ENCODE results near the gene ASIC1.

The ASIC1 gene

GRCh38 chr12:50057000-50057841 lies at the start of gene ASIC1:
Gene ASIC1, plus strand, starts transcription at chr12:50057596. Its CDS starts 1,171 bp downstream, at chr12:50058767.
- Mint-ChIP-seq H3K36me3 (ENCODE audit: low read depth) (no peaks in the 10 kb centered on the region), H3K27me3 (ENCODE audit: low read depth) (peaks cover 24% of the 10 kb centered on the region), H3K4me3 (peak within 1 kb of the TSS; percentile 87), H3K27ac (peak within 1 kb of the TSS; percentile 56), H3K4me1 (ENCODE audit: low read depth) (peaks cover 38% of the 10 kb centered on the region), H3K9me3 (no peaks in the 10 kb centered on the region)
- DNase-seq (ENCODE audit: low spot score): peak; percentile 58

DNA sequence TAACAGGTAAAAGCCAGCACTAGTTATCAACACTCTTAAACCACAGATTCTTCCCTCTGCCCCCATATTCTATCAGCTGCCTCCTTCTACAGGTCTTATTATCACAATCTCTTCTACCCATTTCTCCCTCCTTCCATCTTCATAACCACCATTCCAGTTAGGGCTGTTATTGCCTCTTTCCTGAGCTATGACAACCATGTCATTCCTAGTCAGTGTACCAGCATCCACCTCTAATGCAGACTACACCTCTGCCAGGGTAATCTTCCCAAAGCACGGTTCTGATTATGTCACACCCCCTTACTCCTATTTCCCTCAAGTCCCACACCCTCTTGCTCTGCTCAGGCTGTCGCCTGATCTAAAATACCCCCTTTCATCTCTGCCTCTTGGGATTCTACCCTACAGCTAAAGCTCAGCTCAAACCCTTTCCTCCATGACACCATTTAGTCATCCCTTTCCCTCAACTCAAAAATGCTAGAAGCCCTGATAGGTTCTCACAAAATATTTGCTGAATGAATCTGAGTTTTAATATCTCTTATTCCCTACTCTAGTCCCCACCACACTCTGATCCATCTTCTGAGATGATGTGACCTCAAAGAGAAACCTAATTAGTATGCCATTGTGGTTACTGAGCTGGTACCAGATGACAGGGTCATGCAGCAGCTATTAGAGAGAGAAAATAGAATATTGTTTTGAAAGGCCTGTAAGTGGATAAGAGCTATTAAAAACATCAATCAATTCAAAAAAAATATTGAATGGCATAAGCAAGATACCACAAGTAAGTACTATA lies 43.8 kb upstream of the ASIC1 start:
- H3K27me3 Mint-ChIP-seq (ENCODE audit: low read depth): no peaks in the 10 kb centered on the region
- peaks cover 23% of the 10 kb centered on the region for H3K4me1 Mint-ChIP-seq (ENCODE audit: low read depth)
- peak overlapping the region; percentile 3 for H3K27ac Mint-ChIP-seq

GRCh38 chr12:50014342-50014741 lies 43.1 kb upstream of the ASIC1 start:
- H3K36me3 Mint-ChIP-seq (ENCODE audit: low read depth): peaks cover 39% of the 10 kb centered on the region
- no peak overlapping the region for H3K4me3 Mint-ChIP-seq
- H3K27me3 Mint-ChIP-seq (ENCODE audit: low read depth): no peaks in the 10 kb centered on the region
- DNase-seq (ENCODE audit: low spot score): no peak
- H3K27ac Mint-ChIP-seq: peak overlapping the region; percentile 0
- H3K4me1 Mint-ChIP-seq (ENCODE audit: low read depth): peaks cover 29% of the 10 kb centered on the region
- no peaks in the 10 kb centered on the region for H3K9me3 Mint-ChIP-seq

More for the DNA sequence above, 43.8 kb upstream of the ASIC1 start:
- Mint-ChIP-seq H3K4me3 (no peak overlapping the region), H3K9me3 (no peaks in the 10 kb centered on the region), H3K36me3 (ENCODE audit: low read depth) (peaks cover 37% of the 10 kb centered on the region)
- no peak for DNase-seq (ENCODE audit: low spot score)

- Mint-ChIP-seq H3K9me3 (no peaks in the 10 kb centered on the region), H3K4me3 (no peak overlapping the region), H3K4me1 (ENCODE audit: low read depth) (peaks cover 33% of the 10 kb centered on the region), H3K36me3 (ENCODE audit: low read depth) (peaks cover 35% of the 10 kb centered on the region), H3K27me3 (ENCODE audit: low read depth) (no peaks in the 10 kb centered on the region), H3K27ac (no peak overlapping the region)
- no peak for DNase-seq (ENCODE audit: low spot score)
Measured at GRCh38 chr12:50016501-50017475, 40.6 kb upstream of the ASIC1 start.

DNA sequence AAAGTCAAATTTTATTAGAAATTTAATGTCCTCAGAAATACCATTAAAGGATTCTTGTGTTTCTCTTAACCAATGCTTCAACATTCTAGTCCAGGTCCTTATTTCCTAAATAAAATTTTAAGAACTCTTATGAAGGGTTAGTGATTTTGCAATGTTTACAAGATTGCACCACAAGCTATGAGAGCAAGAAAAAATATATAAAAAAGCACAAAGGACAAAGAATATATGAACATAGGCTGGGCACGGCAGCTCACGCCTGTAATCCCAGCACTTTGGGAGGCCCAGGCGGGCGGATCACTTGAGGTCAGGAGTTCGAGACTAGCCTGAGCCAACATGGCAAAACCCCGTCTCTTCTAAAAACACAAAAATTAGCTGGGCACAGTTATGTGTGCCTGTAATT lies 39.8 kb upstream of the ASIC1 start:
- Mint-ChIP-seq H3K36me3 (ENCODE audit: low read depth) (peaks cover 37% of the 10 kb centered on the region), H3K9me3 (no peaks in the 10 kb centered on the region), H3K27ac (no peak overlapping the region), H3K4me1 (ENCODE audit: low read depth) (peaks cover 35% of the 10 kb centered on the region), H3K27me3 (ENCODE audit: low read depth) (no peaks in the 10 kb centered on the region), H3K4me3 (no peak overlapping the region)
- DNase-seq (ENCODE audit: low spot score): no peak

DNA sequence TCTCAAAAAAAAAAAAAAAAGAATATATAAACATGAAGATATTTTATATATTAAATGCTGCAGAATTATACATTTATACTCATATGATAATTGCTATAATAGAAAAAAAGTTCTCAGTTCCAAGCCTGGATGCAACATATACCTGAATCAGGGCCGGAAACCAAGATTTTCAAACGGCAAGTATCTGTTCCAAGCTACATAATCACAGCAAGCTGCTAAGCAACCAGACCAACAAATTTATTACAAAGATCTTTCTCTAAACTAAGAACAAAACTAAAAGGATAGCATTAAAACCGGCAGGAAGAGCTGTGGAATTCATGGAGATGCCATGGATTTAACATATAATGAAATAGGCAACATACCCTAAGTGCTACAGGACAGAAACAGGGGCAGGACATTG lies 39.2 kb upstream of the ASIC1 start:
- no peak for DNase-seq (ENCODE audit: low spot score)
- Mint-ChIP-seq H3K27me3 (ENCODE audit: low read depth) (no peaks in the 10 kb centered on the region), H3K9me3 (no peaks in the 10 kb centered on the region), H3K27ac (peak overlapping the region; percentile 16), H3K4me3 (no peak overlapping the region), H3K36me3 (ENCODE audit: low read depth) (peaks cover 42% of the 10 kb centered on the region), H3K4me1 (ENCODE audit: low read depth) (peaks cover 40% of the 10 kb centered on the region)

DNA sequence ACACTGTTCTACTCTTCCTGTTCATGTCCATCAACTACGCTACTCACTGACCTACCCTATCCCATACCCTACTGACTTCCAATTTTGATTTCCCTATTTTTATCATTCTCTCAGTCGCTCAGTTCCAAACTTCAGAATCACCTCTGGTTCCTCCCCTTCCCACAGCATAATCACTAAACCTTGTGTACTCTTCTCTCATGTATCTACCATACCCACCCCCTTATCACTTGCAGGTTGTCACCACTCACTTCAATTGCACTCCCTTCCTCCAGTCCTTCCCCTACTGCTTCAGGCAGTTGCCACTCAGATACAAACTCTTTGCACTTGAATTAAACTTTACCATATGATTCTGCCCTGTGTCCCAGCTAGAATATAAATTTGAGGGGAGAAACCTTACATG lies 38.4 kb upstream of the ASIC1 start:
- no peaks in the 10 kb centered on the region for H3K27me3 Mint-ChIP-seq (ENCODE audit: low read depth)
- H3K9me3 Mint-ChIP-seq: no peaks in the 10 kb centered on the region
- peaks cover 38% of the 10 kb centered on the region for H3K36me3 Mint-ChIP-seq (ENCODE audit: low read depth)
- H3K27ac Mint-ChIP-seq: peak overlapping the region; percentile 34
- peaks cover 37% of the 10 kb centered on the region for H3K4me1 Mint-ChIP-seq (ENCODE audit: low read depth)
- DNase-seq (ENCODE audit: low spot score): no peak
- no peak overlapping the region for H3K4me3 Mint-ChIP-seq

- no peak overlapping the region for H3K4me3 Mint-ChIP-seq
- DNase-seq (ENCODE audit: low spot score): no peak
- no peak overlapping the region for H3K27ac Mint-ChIP-seq
- no peaks in the 10 kb centered on the region for H3K9me3 Mint-ChIP-seq
- peaks cover 38% of the 10 kb centered on the region for H3K36me3 Mint-ChIP-seq (ENCODE audit: low read depth)
- no peaks in the 10 kb centered on the region for H3K27me3 Mint-ChIP-seq (ENCODE audit: low read depth)
- peaks cover 39% of the 10 kb centered on the region for H3K4me1 Mint-ChIP-seq (ENCODE audit: low read depth)
Measured at GRCh38 chr12:50019524-50019923, 37.9 kb upstream of the ASIC1 start.

- Mint-ChIP-seq H3K27ac (no peak overlapping the region), H3K4me1 (ENCODE audit: low read depth) (peaks cover 42% of the 10 kb centered on the region), H3K36me3 (ENCODE audit: low read depth) (peaks cover 42% of the 10 kb centered on the region), H3K4me3 (no peak overlapping the region), H3K9me3 (peaks cover 2% of the 10 kb centered on the region), H3K27me3 (ENCODE audit: low read depth) (no peaks in the 10 kb centered on the region)
- no peak for DNase-seq (ENCODE audit: low spot score)
Measured at GRCh38 chr12:50021031-50021430, 36.4 kb upstream of the ASIC1 start.

GRCh38 chr12:50022903-50023302 lies 34.5 kb upstream of the ASIC1 start:
- Mint-ChIP-seq H3K27ac (peak overlapping the region; percentile 26), H3K27me3 (ENCODE audit: low read depth) (no peaks in the 10 kb centered on the region), H3K36me3 (ENCODE audit: low read depth) (peaks cover 37% of the 10 kb centered on the region), H3K4me3 (peak overlapping the region; percentile 96), H3K4me1 (ENCODE audit: low read depth) (peaks cover 39% of the 10 kb centered on the region), H3K9me3 (peaks cover 2% of the 10 kb centered on the region)
- DNase-seq (ENCODE audit: low spot score): no peak

DNA sequence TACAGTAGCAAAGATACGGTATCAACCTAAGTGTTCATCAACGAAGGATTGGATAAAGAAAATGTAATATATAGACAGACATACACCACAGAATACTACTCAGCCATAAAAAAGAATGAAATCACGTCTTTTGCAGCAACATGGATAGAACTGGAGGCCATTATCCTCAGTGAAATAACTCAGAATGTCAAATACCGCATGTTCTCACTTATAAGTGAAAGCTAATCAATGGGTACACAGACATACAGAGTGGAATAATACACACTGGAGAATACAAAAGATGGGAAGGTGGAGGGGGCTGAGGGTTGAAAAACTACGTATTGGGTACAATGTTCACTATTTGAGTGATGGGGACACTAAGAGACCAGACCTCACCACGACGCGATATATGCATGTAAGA lies 33.2 kb upstream of the ASIC1 start:
- H3K27me3 Mint-ChIP-seq (ENCODE audit: low read depth): no peaks in the 10 kb centered on the region
- peaks cover 2% of the 10 kb centered on the region for H3K9me3 Mint-ChIP-seq
- H3K36me3 Mint-ChIP-seq (ENCODE audit: low read depth): peaks cover 31% of the 10 kb centered on the region
- H3K4me1 Mint-ChIP-seq (ENCODE audit: low read depth): peaks cover 29% of the 10 kb centered on the region
- DNase-seq (ENCODE audit: low spot score): no peak
- peak overlapping the region; percentile 99 for H3K27ac Mint-ChIP-seq
- peak overlapping the region; percentile 96 for H3K4me3 Mint-ChIP-seq

GRCh38 chr12:50024805-50025186 lies 32.6 kb upstream of the ASIC1 start:
- peaks cover 29% of the 10 kb centered on the region for H3K36me3 Mint-ChIP-seq (ENCODE audit: low read depth)
- peak overlapping the region; percentile 96 for H3K4me3 Mint-ChIP-seq
- DNase-seq (ENCODE audit: low spot score): no peak
- peak overlapping the region; percentile 99 for H3K27ac Mint-ChIP-seq
- peaks cover 2% of the 10 kb centered on the region for H3K9me3 Mint-ChIP-seq
- peaks cover 27% of the 10 kb centered on the region for H3K4me1 Mint-ChIP-seq (ENCODE audit: low read depth)
- no peaks in the 10 kb centered on the region for H3K27me3 Mint-ChIP-seq (ENCODE audit: low read depth)

- H3K27me3 Mint-ChIP-seq (ENCODE audit: low read depth): no peaks in the 10 kb centered on the region
- H3K36me3 Mint-ChIP-seq (ENCODE audit: low read depth): peaks cover 29% of the 10 kb centered on the region
- H3K4me1 Mint-ChIP-seq (ENCODE audit: low read depth): peaks cover 26% of the 10 kb centered on the region
- peaks cover 2% of the 10 kb centered on the region for H3K9me3 Mint-ChIP-seq
- peak within 1 kb of the TSS; percentile 99 for H3K27ac Mint-ChIP-seq
- peak; percentile 97 for DNase-seq (ENCODE audit: low spot score)
- peak within 1 kb of the TSS; percentile 96 for H3K4me3 Mint-ChIP-seq
Measured at GRCh38 chr12:50025187-50026059, 32.0 kb upstream of the ASIC1 start, which contains the start of gene RACGAP1. Gene RACGAP1, minus strand, starts transcription at chr12:50025494. Its CDS starts 8,779 bp downstream, at chr12:50016715.

Data from T-helper 2 cell treated with Interferon-gamma antibody and Interleukin-4, amounts not matched to agents 5 μg/mL and 100 μg/mL, for 36 hours (primary cell).